Hepatic stellate cell (primary cell): Measurements from ENCODE around the gene TRABD2B.

ENCODE experiments used
- DNase-seq: peaks from one replicate; pipeline ENCODE4 v3.0.0; 2011; ENCODE audit warnings: low spot score

The TRABD2B gene

GRCh38 chr1:47935856-47936255, 61.3 kb downstream of the TRABD2B start:
- no peak for DNase-seq

DNA sequence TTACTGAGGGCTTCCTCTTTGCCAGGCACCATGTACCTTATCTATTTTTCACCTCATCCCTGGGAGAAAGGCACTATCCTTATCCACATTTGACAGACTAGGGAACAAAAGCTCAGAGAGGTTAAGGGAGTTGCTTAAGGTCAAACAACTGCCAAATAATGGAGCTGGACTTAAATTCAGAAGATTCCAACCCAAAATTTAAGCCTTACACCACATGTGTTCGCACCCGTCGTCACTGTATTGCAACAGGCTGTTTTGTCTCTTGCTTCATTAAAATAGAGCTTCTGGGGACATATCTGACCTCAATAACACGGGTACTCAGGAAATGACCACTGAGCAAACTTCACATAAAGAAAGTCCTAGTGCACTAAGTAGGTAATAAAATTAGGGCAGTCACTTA, 62.0 kb downstream of the TRABD2B start:
- no peak for DNase-seq

DNA sequence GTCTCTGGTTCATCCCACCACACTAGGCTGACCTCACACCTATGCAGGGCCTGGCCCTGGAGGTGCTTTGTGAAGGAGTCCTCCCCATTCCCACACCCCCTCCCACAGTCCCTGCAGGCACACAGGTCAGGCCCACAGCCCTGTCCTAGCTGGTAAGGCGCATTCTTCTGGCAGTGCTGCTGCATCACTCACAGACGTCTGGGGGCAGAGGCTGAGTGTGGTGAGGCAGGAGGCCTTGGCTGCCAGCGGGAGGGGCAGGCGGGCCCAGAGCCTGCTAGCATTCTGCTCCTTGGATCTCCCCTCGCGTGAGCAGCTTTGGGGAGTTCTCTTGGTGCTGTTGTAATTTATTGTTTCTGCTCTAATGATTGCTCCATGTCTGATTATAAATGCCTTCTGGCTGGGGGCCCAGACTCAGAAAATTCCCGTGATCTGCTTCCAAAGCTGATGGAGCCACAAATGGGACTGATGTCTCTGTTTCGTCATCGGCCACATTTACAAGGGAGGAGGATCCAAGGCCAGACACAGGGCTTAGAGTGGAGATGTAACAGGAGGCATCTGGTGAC, 62.9 kb downstream of the TRABD2B start:
- no peak for DNase-seq

DNA sequence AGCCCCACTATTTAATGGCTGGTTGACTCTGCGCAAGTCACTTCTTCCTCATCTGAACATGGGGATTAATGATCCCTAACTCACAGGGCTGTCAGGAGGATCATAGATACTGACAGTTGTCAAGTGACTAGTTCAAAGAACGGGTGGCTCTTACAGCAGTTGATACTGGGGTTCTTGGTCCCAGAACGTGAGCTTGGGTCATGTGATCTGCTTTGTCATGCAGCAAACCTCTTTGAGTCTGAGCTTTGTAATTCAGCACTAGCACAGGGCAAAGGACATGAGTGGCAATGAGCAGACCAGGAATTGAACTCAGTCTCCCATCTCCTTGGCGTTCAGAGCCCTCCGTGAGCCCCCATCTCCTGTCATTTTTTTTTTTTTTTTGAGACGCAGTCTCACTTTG, 64.4 kb downstream of the TRABD2B start:
- DNase-seq = no peak

GRCh38 chr1:47931395-47931794, 65.8 kb downstream of the TRABD2B start:
- DNase-seq = no peak

- DNase-seq = no peak
Observed at GRCh38 chr1:47930210-47930840, 66.9 kb downstream of the TRABD2B start.

GRCh38 chr1:47927165-47927564, 70.0 kb downstream of the TRABD2B start:
- DNase-seq = no peak

DNA sequence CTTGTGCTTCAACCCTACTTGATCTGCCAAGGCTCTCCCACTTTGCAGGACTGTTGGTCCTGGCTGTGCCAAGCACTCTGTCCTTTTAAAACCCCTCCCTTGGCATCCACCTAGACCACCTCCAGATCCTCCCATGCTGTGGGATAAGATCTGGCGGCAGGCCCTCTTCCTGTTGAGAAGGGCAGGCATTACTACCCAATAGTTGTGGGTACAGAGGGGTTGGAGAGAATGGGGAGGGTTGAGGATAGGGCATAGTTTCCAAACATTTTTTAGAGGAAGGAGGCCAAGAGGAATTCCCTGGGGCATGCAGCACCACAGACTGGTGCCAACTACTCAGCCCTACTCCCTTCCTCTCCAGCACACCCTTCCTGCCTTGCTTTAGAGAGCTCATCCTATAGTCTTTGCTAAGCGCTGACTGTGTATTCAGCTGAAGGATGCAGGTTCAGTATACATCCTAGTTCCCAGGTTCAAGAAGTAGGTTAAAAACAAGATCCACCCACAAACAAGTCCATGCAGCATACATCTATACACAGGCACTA, 70.7 kb downstream of the TRABD2B start:
- no peak for DNase-seq

GRCh38 chr1:47924270-47925048, 72.7 kb downstream of the TRABD2B start:
- DNase-seq = no peak

- no peak for DNase-seq
Observed at GRCh38 chr1:47921935-47922415, 75.2 kb downstream of the TRABD2B start.

GRCh38 chr1:47919113-47919833, 77.9 kb downstream of the TRABD2B start:
- DNase-seq = no peak

GRCh38 chr1:47918257-47918867, 78.8 kb downstream of the TRABD2B start:
- DNase-seq = no peak

DNA sequence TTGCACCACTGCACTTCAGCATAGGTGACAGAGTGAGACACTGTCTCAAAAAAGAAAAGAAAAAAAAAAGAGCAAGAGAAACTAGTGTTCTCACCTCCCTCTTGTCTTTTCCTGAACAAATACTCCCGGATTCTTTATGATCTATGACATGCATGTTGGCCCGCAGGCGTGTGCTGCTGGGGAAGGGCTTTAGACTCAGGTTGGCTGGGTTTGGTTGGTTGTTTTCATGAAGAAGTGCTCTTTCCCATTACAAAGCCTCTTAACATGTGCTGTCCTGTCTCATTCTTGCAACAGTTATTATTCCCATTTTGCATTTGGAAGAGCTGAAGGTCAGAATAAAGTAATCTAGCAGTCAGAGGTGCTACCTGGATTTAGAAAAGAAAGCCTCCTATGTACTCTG, 79.5 kb downstream of the TRABD2B start:
- no peak for DNase-seq

- DNase-seq = no peak
Observed at GRCh38 chr1:47915677-47916353, 81.4 kb downstream of the TRABD2B start.

- no peak for DNase-seq
Observed at GRCh38 chr1:47914952-47915676, 82.1 kb downstream of the TRABD2B start.

DNA sequence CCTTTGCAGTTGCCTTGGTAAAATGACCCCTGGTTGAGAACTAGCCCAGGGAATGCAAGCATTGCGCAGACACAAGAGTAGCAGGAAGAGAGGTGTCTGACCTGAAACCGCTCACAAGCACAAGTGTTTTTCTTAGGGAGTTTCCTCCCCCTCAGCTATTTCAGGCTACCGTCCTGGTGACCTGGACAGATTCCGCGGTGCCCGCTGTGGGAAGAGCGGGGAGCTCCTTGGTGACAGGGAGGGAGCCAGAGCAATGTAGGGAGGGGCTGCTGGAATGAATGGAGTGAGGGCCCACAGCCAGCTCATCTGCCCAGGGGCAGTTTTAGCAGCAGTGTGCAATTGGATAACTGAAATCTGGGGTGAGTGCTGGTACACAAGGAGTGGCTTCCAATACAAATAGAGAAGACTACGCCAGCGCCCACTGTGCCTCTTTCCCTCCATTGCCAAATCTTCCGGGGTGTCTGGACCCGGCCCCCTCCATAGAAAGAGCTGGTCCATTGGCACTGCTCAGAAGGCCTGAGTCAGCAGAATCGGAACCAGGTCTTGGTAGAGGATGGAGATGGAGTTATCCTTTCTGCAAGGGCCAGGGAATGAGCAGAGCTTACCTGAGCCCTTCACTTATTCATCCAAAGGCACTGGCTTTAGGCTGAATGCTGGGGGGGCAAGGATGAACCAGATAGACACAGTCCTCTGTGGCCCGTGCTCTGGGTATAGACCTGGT, 82.8 kb downstream of the TRABD2B start:
- DNase-seq = no peak

DNA sequence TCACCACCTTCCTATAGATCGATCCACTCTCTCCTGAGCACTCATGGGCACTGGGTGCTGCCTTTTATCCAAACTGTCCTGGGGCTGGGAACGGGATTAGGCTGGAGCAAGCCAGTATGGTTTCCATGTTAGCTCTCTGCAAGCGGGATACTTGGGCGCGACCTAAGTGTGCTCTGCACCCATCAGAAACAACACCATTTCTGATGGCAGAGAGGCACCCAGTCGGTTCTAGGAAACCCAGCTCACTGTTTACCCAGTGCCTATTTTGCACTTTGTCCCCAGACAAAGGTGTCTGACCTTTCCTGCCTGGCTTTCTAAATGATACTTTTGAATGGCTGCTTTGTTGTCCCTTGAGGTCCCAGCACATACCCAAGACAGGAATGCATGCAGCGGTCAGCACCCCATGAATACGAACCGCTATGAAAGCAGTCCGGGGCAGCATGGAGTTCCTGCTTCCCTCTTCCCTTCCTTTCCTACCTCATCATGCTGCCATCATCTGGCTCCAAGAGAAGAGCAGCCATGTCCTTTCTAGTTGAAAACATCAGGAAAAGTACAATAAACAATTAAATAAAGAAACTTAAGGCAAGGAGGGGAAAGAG, 83.9 kb downstream of the TRABD2B start:
- no peak for DNase-seq

DNA sequence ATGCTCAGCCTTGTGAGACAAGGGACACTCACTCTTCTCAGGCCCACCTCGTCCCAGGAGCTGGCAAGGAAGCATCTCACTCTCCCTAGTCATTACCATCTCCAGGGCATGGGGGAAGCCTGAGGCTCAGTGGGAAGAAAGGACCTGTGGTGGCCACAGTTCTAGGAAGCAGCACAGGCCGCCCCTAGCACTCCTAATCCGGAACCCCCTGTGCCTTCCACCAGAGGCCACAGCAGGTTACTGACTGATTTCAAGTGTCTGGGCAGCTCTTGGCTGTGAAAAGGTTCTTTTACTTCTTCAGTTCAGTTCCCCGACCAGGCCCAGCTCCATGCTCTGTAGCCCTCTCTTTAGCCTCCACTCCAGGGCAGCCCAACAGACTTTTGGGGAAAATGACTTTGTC, 84.4 kb downstream of the TRABD2B start:
- DNase-seq = no peak

- no peak for DNase-seq
Observed at GRCh38 chr1:47911892-47912291, 85.3 kb downstream of the TRABD2B start.

DNA sequence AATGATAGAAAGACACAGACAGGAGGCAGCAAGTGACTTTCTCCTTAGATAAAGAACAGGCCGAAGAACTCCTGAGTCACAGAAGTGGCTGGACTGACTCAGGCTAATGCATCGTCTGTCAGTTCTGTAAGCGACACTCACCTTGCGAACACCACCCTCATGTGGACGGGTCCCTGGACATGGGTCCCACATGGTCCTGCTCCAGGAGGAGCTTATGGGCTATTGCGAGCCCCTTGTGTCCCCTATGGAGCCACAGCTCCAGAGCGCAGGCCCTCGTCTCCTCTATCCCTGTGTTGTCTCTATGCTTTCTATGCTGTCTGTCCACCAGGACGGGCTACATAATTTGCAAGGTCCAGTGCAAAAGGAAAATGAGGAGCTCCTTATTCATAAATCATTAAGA, 85.8 kb downstream of the TRABD2B start:
- DNase-seq = no peak
